Upper lobe of left lung (tissue), 6 donors: Measurements from ENCODE around the gene ELP5. TPM values are rescaled to one million over a fixed set of nuclear protein-coding genes. Genes with fewer than 3 reads are reported as not detected.
A peak's percentile ranks its signal among the peaks of the same experiment; 100 is the strongest.

ENCODE experiments used
- ATAC-seq, 2 donors: fragments of 200-7000 bp; cut with Tn5 transposase; one replicate each; pipeline ENCODE4 v1.9.1; 2022; ENCODE audit warnings: mild to moderate bottlenecking in 2 of 2, moderate library complexity in 2 of 2; ENCODE audit not compliant: low FRiP score in 2 of 2
- DNase-seq, 2 donors: peaks; one replicate each; pipeline ENCODE4 v3.0.0-alpha.2; 2019 to 2020
- H3K27ac ChIP-seq, 4 donors: fragments of 200-600 bp; sonication (generic); one replicate each; pipeline ENCODE4 v1.5.1; 2016 to 2019
- H3K27me3 ChIP-seq, 4 donors: fragments of 200-600 bp; sonication (generic); one replicate each; pipeline ENCODE4 v1.5.1; 2017 to 2019
- H3K36me3 ChIP-seq, 4 donors: fragments of 200-600 bp; sonication (generic); one replicate each; pipeline ENCODE4 v1.5.1; 2016 to 2019
- H3K4me1 ChIP-seq, 4 donors: fragments of 200-600 bp; sonication (generic); one replicate each; pipeline ENCODE4 v1.5.1; 2018 to 2019
- H3K4me3 ChIP-seq, 4 donors: fragments of 200-600 bp; sonication (generic); one replicate each; pipeline ENCODE4 v1.5.1; 2017 to 2019; ENCODE audit warnings: mild to moderate bottlenecking in 2 of 4, moderate library complexity in 1 of 4
- H3K9me3 ChIP-seq, 4 donors: fragments of 200-600 bp; sonication (generic); one replicate each; pipeline ENCODE4 v1.5.1; 2018 to 2019
- EP300 ChIP-seq, 4 donors: sonication (generic); formaldehyde crosslinking; IDR thresholded peaks; one replicate each; pipeline ENCODE4 v1.5.1; 2017; ENCODE audit warnings: antibody characterized with exemption in 4 of 4, control low read depth in 2 of 4
- POLR2A ChIP-seq, 4 donors: fragments of 450-650 bp; IDR thresholded peaks; one replicate each; pipeline ENCODE4 v1.5.1; 2016 to 2017; ENCODE audit warnings: antibody characterized with exemption in 4 of 4, mild to moderate bottlenecking in 2 of 4
- POLR2AphosphoS5 ChIP-seq, 2 donors: sonication (generic); formaldehyde crosslinking; IDR thresholded peaks; one replicate each; pipeline ENCODE4 v1.5.1; 2017; ENCODE audit warnings: antibody characterized with exemption in 2 of 2
- WGBS, 2 donors: methylation state at CpG; one replicate each; pipeline ENCODE4 v1.1.5; 2017 to 2018; 5-methylcytosine and 5-hydroxymethylcytosine counted together
- total RNA-seq, 6 donors: library from RNA; depleted of rRNA in 4 of 6; stranded (reverse); fragments of >200 nt in 4 of 6; gene quantifications; one replicate each; pipeline versions ENCODE4 v1.1.0 to v1.2.1, GENCODE V29; 2016 to 2021
- TF ChIP-seq, protein P1 (sequence below), 6 experiments: fragments of 450-650 bp in 4 of 6; fragments of 200-600 bp in 2 of 6; sonication (generic) in 2 of 6; IDR thresholded peaks; one replicate each; pipeline ENCODE4 v1.5.1; 2016 to 2019; ENCODE audit warnings: antibody characterized with exemption in 6 of 6
- donor health status: DM: no; HTN: no; CAD: no; lungs with moderate emphysema.
- donor health status: DM: no; HTN: yes; CAD: no; lungs with severe emphysema.

The ELP5 gene
- total RNA-seq, 6 donors from 2014 or later: 5.2 to 36.3 (median 21.0) TPM

DNA sequence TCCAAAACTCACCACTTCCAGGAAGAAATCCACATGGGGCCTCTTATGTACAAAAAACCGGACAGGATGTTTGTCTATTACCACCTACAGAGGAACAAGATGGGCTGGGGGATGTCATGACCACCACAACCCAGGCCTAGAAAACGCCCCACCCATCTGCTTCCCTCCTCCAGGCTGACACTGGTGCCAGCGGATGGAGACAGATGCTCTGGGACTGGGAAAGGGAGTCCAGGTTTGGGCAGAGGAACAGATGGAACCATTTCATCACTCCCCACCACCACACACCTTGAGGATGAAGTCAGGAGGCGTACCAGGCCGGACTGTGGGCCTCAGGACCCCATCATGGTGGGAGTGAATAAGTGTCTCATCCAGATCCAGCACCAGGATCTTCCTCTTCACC, 5.2 kb upstream of the ELP5 start:
- Histone ChIP-seq H3K27me3 (no peaks in the 10 kb centered on the region), H3K4me3 (no peak overlapping the region), H3K36me3 (peaks cover 0 to 33% (median 28%) of the 10 kb centered on the region in 4 donors), H3K9me3 (no peaks in the 10 kb centered on the region), H3K27ac (no peak overlapping the region), H3K4me1 (peaks cover 25 to 38% (median 29%) of the 10 kb centered on the region in 4 donors)
- ATAC-seq (no peak), DNase-seq (no peak)
- TF ChIP-seq POLR2A (IDR thresholded peaks at IDR 0.05): no peak
- TF ChIP-seq EP300 (IDR thresholded peaks at IDR 0.05): no peak
- TF ChIP-seq, protein P1, sequence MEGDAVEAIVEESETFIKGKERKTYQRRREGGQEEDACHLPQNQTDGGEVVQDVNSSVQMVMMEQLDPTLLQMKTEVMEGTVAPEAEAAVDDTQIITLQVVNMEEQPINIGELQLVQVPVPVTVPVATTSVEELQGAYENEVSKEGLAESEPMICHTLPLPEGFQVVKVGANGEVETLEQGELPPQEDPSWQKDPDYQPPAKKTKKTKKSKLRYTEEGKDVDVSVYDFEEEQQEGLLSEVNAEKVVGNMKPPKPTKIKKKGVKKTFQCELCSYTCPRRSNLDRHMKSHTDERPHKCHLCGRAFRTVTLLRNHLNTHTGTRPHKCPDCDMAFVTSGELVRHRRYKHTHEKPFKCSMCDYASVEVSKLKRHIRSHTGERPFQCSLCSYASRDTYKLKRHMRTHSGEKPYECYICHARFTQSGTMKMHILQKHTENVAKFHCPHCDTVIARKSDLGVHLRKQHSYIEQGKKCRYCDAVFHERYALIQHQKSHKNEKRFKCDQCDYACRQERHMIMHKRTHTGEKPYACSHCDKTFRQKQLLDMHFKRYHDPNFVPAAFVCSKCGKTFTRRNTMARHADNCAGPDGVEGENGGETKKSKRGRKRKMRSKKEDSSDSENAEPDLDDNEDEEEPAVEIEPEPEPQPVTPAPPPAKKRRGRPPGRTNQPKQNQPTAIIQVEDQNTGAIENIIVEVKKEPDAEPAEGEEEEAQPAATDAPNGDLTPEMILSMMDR (IDR thresholded peaks at IDR 0.05): no peak
- no peak for TF ChIP-seq POLR2AphosphoS5 (IDR thresholded peaks at IDR 0.05)
- 91 to 97% methylated on average over 4 to 5 of the region's 5 CpGs for WGBS, 2 donors

DNA sequence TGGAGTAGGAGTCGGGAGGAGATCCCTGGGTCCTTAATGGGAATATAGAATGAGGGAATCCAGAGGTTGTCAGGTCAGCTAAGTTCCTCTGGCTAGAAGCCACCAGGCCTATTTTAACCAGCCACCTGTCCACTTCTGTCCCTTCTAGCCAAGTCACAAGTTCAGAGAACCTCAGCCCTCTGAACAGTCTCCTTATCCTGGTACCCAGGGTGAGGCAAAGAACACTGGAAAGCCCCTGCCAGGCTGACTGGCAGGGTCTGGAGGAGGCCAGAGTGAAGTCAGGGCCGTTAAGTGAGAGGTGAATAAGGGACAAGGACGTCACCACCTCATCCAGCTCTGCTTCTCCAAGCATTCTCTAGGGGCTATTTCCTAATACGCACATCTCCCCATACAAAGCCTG, 3.2 kb upstream of the ELP5 start:
- Histone ChIP-seq H3K4me3 (no peak overlapping the region), H3K36me3 (peaks cover 0 to 33% (median 28%) of the 10 kb centered on the region in 4 donors), H3K9me3 (no peaks in the 10 kb centered on the region), H3K27me3 (no peaks in the 10 kb centered on the region), H3K27ac (no peak overlapping the region), H3K4me1 (peaks cover 31 to 40% (median 34%) of the 10 kb centered on the region in 4 donors)
- DNase-seq (no peak), ATAC-seq (no peak)
- WGBS, 2 donors: 67 to 82% methylated on average over 4 of the region's 4 CpGs
- TF ChIP-seq EP300 (IDR thresholded peaks at IDR 0.05): no peak
- no peak for TF ChIP-seq POLR2A (IDR thresholded peaks at IDR 0.05)
- TF ChIP-seq, protein P1 (IDR thresholded peaks at IDR 0.05): no peak
- no peak for TF ChIP-seq POLR2AphosphoS5 (IDR thresholded peaks at IDR 0.05)

DNA sequence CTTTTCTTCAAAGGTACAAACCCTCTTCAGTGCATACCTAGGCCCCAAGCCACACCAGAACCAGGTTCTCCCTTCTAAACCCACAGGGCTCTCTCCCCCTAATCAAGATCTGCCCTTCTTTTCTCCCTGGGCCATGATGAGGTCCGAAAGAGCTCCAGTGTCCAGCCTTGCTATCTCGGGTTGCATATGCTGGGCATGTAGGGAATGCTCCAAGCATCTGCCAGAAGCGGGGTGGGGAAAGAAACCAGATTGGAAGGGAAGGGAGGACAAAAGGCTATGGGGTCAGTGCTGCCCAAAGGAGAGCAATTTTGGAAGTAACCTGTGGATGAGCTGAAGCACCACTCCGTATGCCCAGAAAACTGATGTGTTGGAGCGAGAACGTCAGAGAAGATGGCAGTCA, 2.8 kb upstream of the ELP5 start:
- no peak for DNase-seq
- no peak for TF ChIP-seq EP300 (IDR thresholded peaks at IDR 0.05)
- TF ChIP-seq POLR2A (IDR thresholded peaks at IDR 0.05): no peak
- TF ChIP-seq POLR2AphosphoS5 (IDR thresholded peaks at IDR 0.05): no peak
- TF ChIP-seq, protein P1 (IDR thresholded peaks at IDR 0.05): no peak
- no peak for ATAC-seq
- H3K9me3 ChIP-seq: no peaks in the 10 kb centered on the region
- WGBS, 2 donors: 85 to 86% methylated on average over 6 of the region's 6 CpGs
- H3K27ac ChIP-seq: no peak overlapping the region
- H3K4me3 ChIP-seq: peak overlapping the region in 1 of 4 donors; percentile 96
- peaks cover 31 to 37% (median 33%) of the 10 kb centered on the region in 4 donors for H3K4me1 ChIP-seq
- H3K36me3 ChIP-seq: peaks cover 3 to 31% (median 27%) of the 10 kb centered on the region in 4 donors
- no peaks in the 10 kb centered on the region for H3K27me3 ChIP-seq

DNA sequence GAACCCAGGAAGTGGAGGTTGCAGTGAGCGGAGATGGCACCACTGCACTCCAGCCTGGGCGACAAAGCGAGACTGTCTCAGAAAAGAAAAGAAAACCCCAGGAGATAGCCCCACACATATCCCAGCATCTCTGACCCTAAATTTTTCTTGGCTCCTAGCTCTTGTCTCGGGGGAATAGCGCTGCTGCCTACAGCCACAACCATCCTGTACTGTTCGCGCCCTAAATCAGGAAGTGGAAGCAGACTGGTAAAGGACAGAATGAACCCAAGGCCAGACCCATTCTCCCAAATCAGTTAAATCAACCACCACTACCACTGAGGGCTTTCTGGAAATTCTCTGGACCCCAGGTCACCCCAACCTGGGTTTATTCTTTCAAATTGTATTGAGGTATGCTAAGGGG, 2.2 kb upstream of the ELP5 start:
- Histone ChIP-seq H3K36me3 (peaks cover 5 to 31% (median 28%) of the 10 kb centered on the region in 4 donors), H3K27me3 (no peaks in the 10 kb centered on the region), H3K4me1 (peaks cover 31 to 37% (median 33%) of the 10 kb centered on the region in 4 donors), H3K9me3 (no peaks in the 10 kb centered on the region), H3K4me3 (peak overlapping the region in 3 of 4 donors; percentile 92 to 98 (median 96)), H3K27ac (peak overlapping the region in 3 of 4 donors; percentile 97 to 100 (median 98))
- no peak for DNase-seq
- ATAC-seq: no peak
- TF ChIP-seq POLR2A (IDR thresholded peaks at IDR 0.05): no peak
- 76 to 87% methylated on average over 7 of the region's 7 CpGs for WGBS, 2 donors

DNA sequence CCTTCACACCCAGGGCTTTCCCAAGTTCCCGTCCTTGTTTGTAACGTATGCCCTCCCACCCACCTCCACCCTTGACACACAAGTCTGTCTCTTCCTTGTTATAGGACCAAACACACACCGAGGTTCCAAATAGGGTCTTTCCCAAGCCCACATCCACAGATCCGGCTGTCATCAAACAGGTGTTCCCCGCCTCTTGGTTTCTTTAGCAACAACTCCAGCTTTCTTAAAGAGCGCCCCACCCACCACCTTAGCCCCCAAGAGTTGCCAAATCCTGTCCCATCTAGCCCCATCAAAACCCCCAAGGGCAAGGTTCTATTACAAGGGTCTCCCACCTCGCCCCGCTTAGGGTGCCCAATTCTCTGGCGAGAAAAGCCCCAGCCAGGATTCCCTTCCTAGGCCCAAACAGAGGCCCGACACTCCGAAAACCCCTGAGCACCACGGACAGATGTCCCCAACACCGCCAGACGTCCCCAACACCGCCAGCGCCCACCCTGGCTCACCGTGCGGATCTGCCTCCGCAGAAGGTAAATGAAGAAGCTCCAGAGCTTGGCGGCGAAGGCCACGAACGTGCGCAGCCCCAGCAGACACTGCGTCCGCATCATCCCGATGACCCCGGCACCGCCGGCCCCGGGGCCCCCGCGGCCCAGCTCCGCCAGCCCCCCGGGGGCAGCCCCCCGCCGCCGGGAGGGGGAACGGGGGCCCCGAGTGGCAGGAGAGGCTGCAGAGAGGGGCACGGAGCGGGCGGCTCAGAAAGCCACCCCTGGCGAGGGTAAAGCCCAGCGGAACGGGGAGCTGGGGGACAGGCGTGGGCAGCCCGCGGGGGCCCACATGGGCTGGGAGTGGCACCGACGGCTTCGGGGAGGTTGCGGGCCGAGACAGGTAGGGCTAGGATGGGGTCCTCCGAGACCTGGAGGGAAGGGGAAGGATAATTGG, 1.1 kb upstream of the ELP5 start:
- peaks cover 5 to 32% (median 26%) of the 10 kb centered on the region in 4 donors for H3K36me3 ChIP-seq
- H3K9me3 ChIP-seq: no peaks in the 10 kb centered on the region
- peaks cover 31 to 37% (median 33%) of the 10 kb centered on the region in 4 donors for H3K4me1 ChIP-seq
- WGBS, 2 donors: 1 to 3% methylated on average over 14 to 39 of the region's 55 CpGs
- ATAC-seq (peak in 1 of 2 donors; percentile 2), DNase-seq (peak; percentile 48 to 88)
- H3K4me3 ChIP-seq: peak overlapping the region; percentile 92 to 100 (median 97)
- no peaks in the 10 kb centered on the region for H3K27me3 ChIP-seq
- TF ChIP-seq EP300 (IDR thresholded peaks at IDR 0.05) (no peak), POLR2AphosphoS5 (IDR thresholded peaks at IDR 0.05) (no peak)
- H3K27ac ChIP-seq: peak overlapping the region; percentile 97 to 100 (median 99)
